DOHH2 (cell line): ENCODE data around the gene STYX.
"Not testable (repeated sequence)": the region's sequence is repeated elsewhere in the genome, so short reads cannot be mapped to it uniquely, and the experiment has no call there.

Experiments used
- H3F3A ChIP-seq: fragments of 200-600 bp; sonication (generic), shearing (Covaris generic); 2 replicates; pipeline ENCODE4 v1.6.0; 2016; ENCODE audit warnings: antibody characterized with exemption, mild to moderate bottlenecking; ENCODE audit not compliant: control insufficient read depth, insufficient read depth
- H3K27ac ChIP-seq: fragments of 200-600 bp; sonication (generic); 2 replicates; pipeline ENCODE4 v1.5.1; 2014; ENCODE audit warnings: low read depth, mild to moderate bottlenecking, low read length, moderate library complexity
- H3K27me3 ChIP-seq: fragments of 200-600 bp; sonication (generic); 2 replicates; pipeline ENCODE4 v1.6.1; 2014; ENCODE audit warnings: mild to moderate bottlenecking, low read length, mixed read lengths; ENCODE audit not compliant: control insufficient read depth
- H3K36me3 ChIP-seq: fragments of 200-600 bp; sonication (generic); 2 replicates; pipeline ENCODE4 v1.6.1; 2014; ENCODE audit warnings: mild to moderate bottlenecking, low read length, moderate library complexity, mixed read lengths; ENCODE audit not compliant: control insufficient read depth
- H3K4me1 ChIP-seq: fragments of 200-600 bp; sonication (generic); 2 replicates; pipeline ENCODE4 v1.6.1; 2014; ENCODE audit warnings: mild to moderate bottlenecking, low read length, mixed read lengths; ENCODE audit not compliant: control insufficient read depth
- H3K4me2 ChIP-seq: fragments of 200-600 bp; sonication (generic); 2 replicates; pipeline ENCODE4 v1.6.0; 2014; ENCODE audit warnings: mild to moderate bottlenecking, low read length, moderate library complexity
- H3K4me3 ChIP-seq: fragments of 200-600 bp; sonication (generic); 2 replicates; pipeline ENCODE4 v1.5.1; 2014; ENCODE audit warnings: mild to moderate bottlenecking, low read length, mixed read lengths
- H3K79me2 ChIP-seq: fragments of 200-600 bp; sonication (generic); 2 replicates; pipeline ENCODE4 v1.6.1; 2014; ENCODE audit warnings: mild to moderate bottlenecking, low read length, mixed read lengths; ENCODE audit not compliant: control insufficient read depth
- H3K9me2 ChIP-seq: fragments of 200-600 bp; sonication (generic); replicated peaks from 2 replicates; pipeline ENCODE4 v1.6.1; 2014; ENCODE audit warnings: mild to moderate bottlenecking, low read length, mixed read lengths; ENCODE audit not compliant: control insufficient read depth
- H3K9me3 ChIP-seq: fragments of 200-600 bp; sonication (generic); 2 replicates; pipeline ENCODE4 v1.6.1; 2014; ENCODE audit warnings: antibody characterized with exemption, low read length, mixed read lengths; ENCODE audit not compliant: control insufficient read depth, insufficient read depth
- H4K20me1 ChIP-seq: fragments of 200-600 bp; sonication (generic); 2 replicates; pipeline ENCODE4 v1.6.0; 2014; ENCODE audit warnings: low read depth, mild to moderate bottlenecking, antibody characterized with exemption, low read length, moderate library complexity; ENCODE audit not compliant: control insufficient read depth, insufficient read depth
- CTCF ChIP-seq: fragments of 200-600 bp; sonication (generic); IDR thresholded peaks from one replicate; pipeline ENCODE4 v1.5.1; 2014; ENCODE audit warnings: antibody characterized with exemption, mild to moderate bottlenecking, low read depth, low read length; ENCODE audit not compliant: poor library complexity, severe bottlenecking
- EZH2phosphoT487 ChIP-seq: fragments of 200-600 bp; sonication (generic); IDR thresholded peaks from 2 replicates; pipeline ENCODE4 v1.6.1; 2017; ENCODE audit warnings: borderline replicate concordance, mild to moderate bottlenecking, antibody characterized with exemption, low read length, moderate library complexity, mixed read lengths

STYX gene

GRCh38 chr14:52724360-52724644 is 5.7 kb upstream of the STYX start:
- H3K27ac ChIP-seq = no peak overlapping the region
- peaks cover 16% of the 10 kb centered on the region for H3K79me2 ChIP-seq
- H3K9me3 ChIP-seq = no peaks in the 10 kb centered on the region
- peaks cover 80% of the 10 kb centered on the region for H3K36me3 ChIP-seq
- H3K27me3 ChIP-seq = no peaks in the 10 kb centered on the region
- no peak overlapping the region for H3K4me2 ChIP-seq
- peaks cover 14% of the 10 kb centered on the region for H3F3A ChIP-seq
- peaks cover 34% of the 10 kb centered on the region for H3K4me1 ChIP-seq
- TF ChIP-seq CTCF (no peak), EZH2phosphoT487 (no peak)
- H3K4me3 ChIP-seq = no peak overlapping the region
- H3K9me2 ChIP-seq = no peaks in the 10 kb centered on the region
- H4K20me1 ChIP-seq = 0 out of 2 replicates have a peak, but pooled peaks cover 3% of the 10 kb centered on the region

GRCh38 chr14:52727509-52727908 is 2.5 kb upstream of the STYX start:
- not testable (repeated sequence) for H4K20me1 ChIP-seq, H3K4me2 ChIP-seq, H3K27me3 ChIP-seq, H3K9me2 ChIP-seq, H3K9me3 ChIP-seq, H3K27ac ChIP-seq, H3K4me3 ChIP-seq
- peaks cover 14% of the 10 kb centered on the region for H3F3A ChIP-seq
- peaks cover 34% of the 10 kb centered on the region for H3K79me2 ChIP-seq
- peaks cover 51% of the 10 kb centered on the region for H3K36me3 ChIP-seq
- peaks cover 32% of the 10 kb centered on the region for H3K4me1 ChIP-seq

- H3K36me3 ChIP-seq = peaks cover 44% of the 10 kb centered on the region
These were observed 931 bp upstream of the STYX start for GRCh38 chr14:52729035-52729434.

GRCh38 chr14:52729585-52729924 is 411 bp upstream of the STYX start:
- Histone ChIP-seq H3K4me3 (peak overlapping the region; percentile 58), H3K9me3 (no peaks in the 10 kb centered on the region)

More at GRCh38 chr14:52729035-52729434, 931 bp upstream of the STYX start:
- H3F3A ChIP-seq = peaks cover 14% of the 10 kb centered on the region
- not testable (repeated sequence) for H3K27ac ChIP-seq, H3K9me2 ChIP-seq, H3K4me2 ChIP-seq, H3K27me3 ChIP-seq, H3K4me3 ChIP-seq, H4K20me1 ChIP-seq, H3K9me3 ChIP-seq
- peaks cover 39% of the 10 kb centered on the region for H3K79me2 ChIP-seq
- peaks cover 16% of the 10 kb centered on the region for H3K4me1 ChIP-seq

More at GRCh38 chr14:52729585-52729924, 411 bp upstream of the STYX start:
- Histone ChIP-seq H3K27ac (peak overlapping the region; percentile 27), H3K9me2 (no peaks in the 10 kb centered on the region), H3K36me3 (peaks cover 42% of the 10 kb centered on the region), H3F3A (peaks cover 14% of the 10 kb centered on the region), H3K27me3 (no peaks in the 10 kb centered on the region), H3K79me2 (peaks cover 44% of the 10 kb centered on the region), H4K20me1 (no peaks in the 10 kb centered on the region), H3K4me1 (peaks cover 12% of the 10 kb centered on the region), H3K4me2 (peak overlapping the region; percentile 70)
- no peak for TF ChIP-seq EZH2phosphoT487
- no peak for TF ChIP-seq CTCF
